Measurements from ENCODE around the gene COPG2.

GRCh38 chr7:130543487-130544010 is 125.0 kb downstream of the COPG2 start:
- TF ChIP-seq SIN3A (IDR thresholded peaks at IDR 0.05; ENCODE audit: borderline replicate concordance, insufficient read depth, low read depth, low read length) = no peak
- TF ChIP-seq CTCF (IDR thresholded peaks at IDR 0.05) = no peak
- no peak for TF ChIP-seq POLR2AphosphoS5 (IDR thresholded peaks at IDR 0.05; ENCODE audit: low read depth, low read length)

All from Panc1 (cell line).